HepG2 (cell line): ENCODE results near the gene IKBIP. TPM values are rescaled to one million over a fixed set of nuclear protein-coding genes. Genes with fewer than 3 reads are reported as not detected.

Source experiments
- ADNP ChIP-seq: sonication (generic); formaldehyde crosslinking; IDR thresholded peaks from 2 replicates; pipeline ENCODE4 v1.4.0; 2020; ENCODE audit warnings: missing genetic modification reagents
- AGO1 ChIP-seq: fragments of 200-400 bp; formaldehyde crosslinking; IDR thresholded peaks from 2 replicates; pipeline ENCODE4 v1.6.1; 2017; ENCODE audit warnings: mild to moderate bottlenecking, low read depth, low read length, moderate library complexity; ENCODE audit not compliant: poor library complexity, severe bottlenecking
- ARHGAP35 ChIP-seq: sonication (generic); formaldehyde crosslinking; IDR thresholded peaks from 2 replicates; pipeline ENCODE4 v1.9.0; 2022; ENCODE audit warnings: mild to moderate bottlenecking, inconsistent platforms, moderate library complexity, missing genetic modification reagents, borderline replicate concordance
- GATAD2A ChIP-seq: IDR thresholded peaks from 2 replicates; pipeline ENCODE4 v1.6.1; 2016
- GTF2F1 ChIP-seq: fragments of 150-350 bp; IDR thresholded peaks from 2 replicates; pipeline ENCODE4 v1.6.1; 2014; ENCODE audit warnings: low read length
- IRX3 ChIP-seq: sonication (generic); formaldehyde crosslinking; IDR thresholded peaks from 2 replicates; pipeline ENCODE4 v1.8.1; 2023; ENCODE audit warnings: mild to moderate bottlenecking, low read depth, missing genetic modification reagents, borderline replicate concordance
- MAFF ChIP-seq: IDR thresholded peaks from 2 replicates; pipeline ENCODE4 v1.6.1; 2011; ENCODE audit warnings: low read depth, low read length, improper control_type of control experiment
- RBM22 ChIP-seq: fragments of 200-400 bp; formaldehyde crosslinking; optimal IDR thresholded peaks from 2 replicates; pipeline ENCODE3; 2017; ENCODE audit warnings: mild to moderate bottlenecking, low read length, moderate library complexity
- TGIF2 ChIP-seq: IDR thresholded peaks from 2 replicates; pipeline ENCODE4 v1.6.1; 2016; ENCODE audit warnings: control low read depth, missing compliant biosample characterization
- ZBTB21 ChIP-seq: sonication (generic); formaldehyde crosslinking; IDR thresholded peaks from 2 replicates; pipeline ENCODE4 v1.4.0; 2020; ENCODE audit warnings: missing genetic modification reagents
- ZKSCAN5 ChIP-seq: sonication (generic); formaldehyde crosslinking; IDR thresholded peaks from 2 replicates; pipeline ENCODE4 v1.5.1; 2020; ENCODE audit warnings: mild to moderate bottlenecking, missing genetic modification reagents
- ZMYM3 ChIP-seq: sonication (generic); formaldehyde crosslinking; IDR thresholded peaks from 2 replicates; pipeline ENCODE4 v1.5.1; 2020; ENCODE audit warnings: mild to moderate bottlenecking, missing genetic modification reagents
- ZNF282 ChIP-seq: fragments of 450-650 bp; IDR thresholded peaks from 2 replicates; pipeline ENCODE4 v1.6.1; 2018; ENCODE audit not compliant: partially characterized antibody
- ZNF317 ChIP-seq: sonication (generic); formaldehyde crosslinking; IDR thresholded peaks from 2 replicates; pipeline ENCODE4 v1.5.0; 2020; ENCODE audit warnings: mild to moderate bottlenecking, missing genetic modification reagents
- polyA plus RNA-seq, 8 experiments: library from polyadenylated mRNA; depleted of rRNA in 3 of 8; stranded (reverse) in 7 of 8; unstranded in 1 of 8; fragments of >200 nt; fragmentation: Illumina TruSeq in 4 of 8; extraction: Trizol in 4 of 8; gene quantifications; 2 replicates each; pipeline versions ENCODE4 v1.2.1 to v1.2.3, GENCODE V29; 2011 to 2016; ENCODE audit warnings: low read depth in 4 of 8, missing spikeins in 1 of 8, mixed read lengths in 1 of 8; ENCODE audit not compliant: insufficient read depth in 1 of 8
- total RNA-seq, 5 experiments: library from RNA; depleted of rRNA; stranded (reverse); fragments of >200 nt; fragmentation: Illumina TruSeq; extraction: Trizol; gene quantifications; 2 replicates each; pipeline ENCODE4 v1.2.3, GENCODE V29; 2016; ENCODE audit warnings: low read depth in 1 of 5
- TF ChIP-seq, protein P1 (sequence below): sonication (generic); formaldehyde crosslinking; IDR thresholded peaks from 2 replicates; pipeline ENCODE4 v1.5.0; 2020; ENCODE audit warnings: mild to moderate bottlenecking, missing genetic modification reagents, borderline replicate concordance
- TF ChIP-seq, protein P2 (sequence below): sonication (generic); formaldehyde crosslinking; conservative IDR thresholded peaks from 2 replicates; pipeline ENCODE4 v1.4.0; 2020; ENCODE audit warnings: mild to moderate bottlenecking, missing genetic modification reagents, moderate library complexity
- TF ChIP-seq, protein P3 (sequence below): sonication (generic); formaldehyde crosslinking; IDR thresholded peaks from 2 replicates; pipeline ENCODE4 v1.4.0; 2020; ENCODE audit warnings: missing genetic modification reagents, low read depth, mild to moderate bottlenecking, borderline replicate concordance

IKBIP gene
- total and polyA plus RNA-seq, 2 of the 13 experiments (the other 11 are each of a cell fraction or from before 2014, with no cell fraction given), result 20.0 to 55.5 TPM

DNA sequence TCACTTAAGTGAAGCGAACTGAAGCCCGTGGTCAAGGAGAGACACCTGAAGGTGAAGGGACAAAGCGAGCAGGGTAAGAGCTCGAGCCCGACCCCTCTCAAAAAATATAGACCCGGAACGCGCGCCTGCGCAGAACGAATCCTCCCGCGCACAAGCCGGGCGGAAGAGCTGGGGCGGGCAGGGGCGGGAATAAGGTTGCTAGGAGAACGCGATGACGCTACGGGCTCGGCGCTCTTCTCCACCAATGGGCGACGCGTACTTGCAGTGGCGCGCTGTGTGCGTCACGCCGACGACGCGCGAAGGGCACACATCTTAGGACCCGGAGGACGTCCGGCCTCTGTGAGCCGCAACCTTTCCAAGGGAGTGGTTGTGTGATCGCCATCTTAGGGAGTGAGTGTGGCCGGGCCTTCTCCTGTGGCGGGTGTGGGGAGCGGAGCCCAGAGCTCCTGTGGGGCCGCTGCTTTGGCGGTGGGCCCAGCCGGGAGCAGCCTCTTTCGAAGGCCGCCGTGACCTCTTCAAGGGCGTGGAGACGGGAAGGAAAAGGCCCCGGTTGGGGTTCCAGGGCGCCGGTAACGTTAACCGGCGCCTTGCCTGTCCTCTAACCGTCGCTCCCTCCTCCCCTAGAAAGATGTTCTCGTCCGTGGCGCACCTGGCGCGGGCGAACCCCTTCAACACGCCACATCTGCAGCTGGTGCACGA lies 51.1 kb downstream of the IKBIP start, which contains the start of gene SLC25A3 (continued):
- TF ChIP-seq, protein P1, sequence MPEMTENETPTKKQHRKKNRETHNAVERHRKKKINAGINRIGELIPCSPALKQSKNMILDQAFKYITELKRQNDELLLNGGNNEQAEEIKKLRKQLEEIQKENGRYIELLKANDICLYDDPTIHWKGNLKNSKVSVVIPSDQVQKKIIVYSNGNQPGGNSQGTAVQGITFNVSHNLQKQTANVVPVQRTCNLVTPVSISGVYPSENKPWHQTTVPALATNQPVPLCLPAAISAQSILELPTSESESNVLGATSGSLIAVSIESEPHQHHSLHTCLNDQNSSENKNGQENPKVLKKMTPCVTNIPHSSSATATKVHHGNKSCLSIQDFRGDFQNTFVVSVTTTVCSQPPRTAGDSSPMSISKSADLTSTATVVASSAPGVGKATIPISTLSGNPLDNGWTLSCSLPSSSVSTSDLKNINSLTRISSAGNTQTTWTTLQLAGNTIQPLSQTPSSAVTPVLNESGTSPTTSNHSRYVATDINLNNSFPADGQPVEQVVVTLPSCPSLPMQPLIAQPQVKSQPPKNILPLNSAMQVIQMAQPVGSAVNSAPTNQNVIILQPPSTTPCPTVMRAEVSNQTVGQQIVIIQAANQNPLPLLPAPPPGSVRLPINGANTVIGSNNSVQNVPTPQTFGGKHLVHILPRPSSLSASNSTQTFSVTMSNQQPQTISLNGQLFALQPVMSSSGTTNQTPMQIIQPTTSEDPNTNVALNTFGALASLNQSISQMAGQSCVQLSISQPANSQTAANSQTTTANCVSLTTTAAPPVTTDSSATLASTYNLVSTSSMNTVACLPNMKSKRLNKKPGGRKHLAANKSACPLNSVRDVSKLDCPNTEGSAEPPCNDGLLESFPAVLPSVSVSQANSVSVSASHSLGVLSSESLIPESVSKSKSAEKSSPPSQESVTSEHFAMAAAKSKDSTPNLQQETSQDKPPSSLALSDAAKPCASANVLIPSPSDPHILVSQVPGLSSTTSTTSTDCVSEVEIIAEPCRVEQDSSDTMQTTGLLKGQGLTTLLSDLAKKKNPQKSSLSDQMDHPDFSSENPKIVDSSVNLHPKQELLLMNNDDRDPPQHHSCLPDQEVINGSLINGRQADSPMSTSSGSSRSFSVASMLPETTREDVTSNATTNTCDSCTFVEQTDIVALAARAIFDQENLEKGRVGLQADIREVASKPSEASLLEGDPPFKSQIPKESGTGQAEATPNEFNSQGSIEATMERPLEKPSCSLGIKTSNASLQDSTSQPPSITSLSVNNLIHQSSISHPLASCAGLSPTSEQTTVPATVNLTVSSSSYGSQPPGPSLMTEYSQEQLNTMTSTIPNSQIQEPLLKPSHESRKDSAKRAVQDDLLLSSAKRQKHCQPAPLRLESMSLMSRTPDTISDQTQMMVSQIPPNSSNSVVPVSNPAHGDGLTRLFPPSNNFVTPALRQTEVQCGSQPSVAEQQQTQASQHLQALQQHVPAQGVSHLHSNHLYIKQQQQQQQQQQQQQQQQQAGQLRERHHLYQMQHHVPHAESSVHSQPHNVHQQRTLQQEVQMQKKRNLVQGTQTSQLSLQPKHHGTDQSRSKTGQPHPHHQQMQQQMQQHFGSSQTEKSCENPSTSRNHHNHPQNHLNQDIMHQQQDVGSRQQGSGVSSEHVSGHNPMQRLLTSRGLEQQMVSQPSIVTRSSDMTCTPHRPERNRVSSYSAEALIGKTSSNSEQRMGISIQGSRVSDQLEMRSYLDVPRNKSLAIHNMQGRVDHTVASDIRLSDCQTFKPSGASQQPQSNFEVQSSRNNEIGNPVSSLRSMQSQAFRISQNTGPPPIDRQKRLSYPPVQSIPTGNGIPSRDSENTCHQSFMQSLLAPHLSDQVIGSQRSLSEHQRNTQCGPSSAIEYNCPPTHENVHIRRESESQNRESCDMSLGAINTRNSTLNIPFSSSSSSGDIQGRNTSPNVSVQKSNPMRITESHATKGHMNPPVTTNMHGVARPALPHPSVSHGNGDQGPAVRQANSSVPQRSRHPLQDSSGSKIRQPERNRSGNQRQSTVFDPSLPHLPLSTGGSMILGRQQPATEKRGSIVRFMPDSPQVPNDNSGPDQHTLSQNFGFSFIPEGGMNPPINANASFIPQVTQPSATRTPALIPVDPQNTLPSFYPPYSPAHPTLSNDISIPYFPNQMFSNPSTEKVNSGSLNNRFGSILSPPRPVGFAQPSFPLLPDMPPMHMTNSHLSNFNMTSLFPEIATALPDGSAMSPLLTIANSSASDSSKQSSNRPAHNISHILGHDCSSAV, result no peak
- TF ChIP-seq ZBTB21, result peak; percentile 96
- TF ChIP-seq ARHGAP35 (CRISPR knock-in tag), result peak; percentile 69; the same call in 1 of the 2 replicates
- no peak for TF ChIP-seq MAFF
- no peak for TF ChIP-seq ZKSCAN5
- peak; percentile 71; the same call in 1 of the 2 replicates for TF ChIP-seq IRX3 (CRISPR knock-in tag)
- no peak for TF ChIP-seq ZMYM3 (CRISPR knock-in tag)
- TF ChIP-seq GATAD2A (CRISPR knock-in tag), result peak; percentile 40; the same call in 1 of the 2 replicates
- TF ChIP-seq, protein P2, sequence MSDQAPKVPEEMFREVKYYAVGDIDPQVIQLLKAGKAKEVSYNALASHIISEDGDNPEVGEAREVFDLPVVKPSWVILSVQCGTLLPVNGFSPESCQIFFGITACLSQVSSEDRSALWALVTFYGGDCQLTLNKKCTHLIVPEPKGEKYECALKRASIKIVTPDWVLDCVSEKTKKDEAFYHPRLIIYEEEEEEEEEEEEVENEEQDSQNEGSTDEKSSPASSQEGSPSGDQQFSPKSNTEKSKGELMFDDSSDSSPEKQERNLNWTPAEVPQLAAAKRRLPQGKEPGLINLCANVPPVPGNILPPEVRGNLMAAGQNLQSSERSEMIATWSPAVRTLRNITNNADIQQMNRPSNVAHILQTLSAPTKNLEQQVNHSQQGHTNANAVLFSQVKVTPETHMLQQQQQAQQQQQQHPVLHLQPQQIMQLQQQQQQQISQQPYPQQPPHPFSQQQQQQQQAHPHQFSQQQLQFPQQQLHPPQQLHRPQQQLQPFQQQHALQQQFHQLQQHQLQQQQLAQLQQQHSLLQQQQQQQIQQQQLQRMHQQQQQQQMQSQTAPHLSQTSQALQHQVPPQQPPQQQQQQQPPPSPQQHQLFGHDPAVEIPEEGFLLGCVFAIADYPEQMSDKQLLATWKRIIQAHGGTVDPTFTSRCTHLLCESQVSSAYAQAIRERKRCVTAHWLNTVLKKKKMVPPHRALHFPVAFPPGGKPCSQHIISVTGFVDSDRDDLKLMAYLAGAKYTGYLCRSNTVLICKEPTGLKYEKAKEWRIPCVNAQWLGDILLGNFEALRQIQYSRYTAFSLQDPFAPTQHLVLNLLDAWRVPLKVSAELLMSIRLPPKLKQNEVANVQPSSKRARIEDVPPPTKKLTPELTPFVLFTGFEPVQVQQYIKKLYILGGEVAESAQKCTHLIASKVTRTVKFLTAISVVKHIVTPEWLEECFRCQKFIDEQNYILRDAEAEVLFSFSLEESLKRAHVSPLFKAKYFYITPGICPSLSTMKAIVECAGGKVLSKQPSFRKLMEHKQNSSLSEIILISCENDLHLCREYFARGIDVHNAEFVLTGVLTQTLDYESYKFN, result peak; percentile 34; the same call in 1 of the 2 replicates
- peak; percentile 21; the same call in 1 of the 2 replicates for TF ChIP-seq ZNF317 (CRISPR knock-in tag)
- TF ChIP-seq ADNP (CRISPR knock-in tag), result no peak
- peak; percentile 66; the same call in 1 of the 2 replicates for TF ChIP-seq GTF2F1
- TF ChIP-seq RBM22, result no peak
- TF ChIP-seq, protein P3, sequence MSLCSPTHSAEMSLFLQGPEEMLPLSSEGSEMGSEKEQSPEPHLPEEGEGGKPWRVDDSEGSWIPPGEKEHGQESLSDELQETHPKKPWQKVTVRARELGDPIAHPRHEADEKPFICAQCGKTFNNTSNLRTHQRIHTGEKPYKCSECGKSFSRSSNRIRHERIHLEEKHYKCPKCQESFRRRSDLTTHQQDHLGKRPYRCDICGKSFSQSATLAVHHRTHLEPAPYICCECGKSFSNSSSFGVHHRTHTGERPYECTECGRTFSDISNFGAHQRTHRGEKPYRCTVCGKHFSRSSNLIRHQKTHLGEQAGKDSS (CRISPR knock-in tag), result peak; percentile 75; the same call in 1 of the 2 replicates
- TF ChIP-seq AGO1, result peak; percentile 35
- TF ChIP-seq ZNF282, result no peak
- TF ChIP-seq TGIF2, result peak; percentile 60; the same call in 1 of the 2 replicates
